Parathyroid adenoma (tissue), 2 donors: ENCODE results near the gene PLEKHG5.
A peak's percentile ranks its signal among the peaks of the same experiment; 100 is the strongest.

Source experiments
- H2AFZ ChIP-seq: fragments of 300-600 bp; sonication (generic); one replicate; pipeline ENCODE4 v1.7.0; 2017; ENCODE audit warnings: antibody characterized with exemption, mild to moderate bottlenecking
- H3K27ac ChIP-seq: fragments of 300-600 bp; sonication (generic); one replicate; pipeline ENCODE4 v1.7.0; 2017
- H3K27me3 ChIP-seq: fragments of 300-600 bp; sonication (generic); one replicate; pipeline ENCODE4 v1.7.0; 2017; ENCODE audit warnings: low read length; ENCODE audit not compliant: control insufficient read depth, insufficient read depth
- H3K36me3 ChIP-seq: fragments of 300-600 bp; sonication (generic); one replicate; pipeline ENCODE4 v1.7.0; 2017; ENCODE audit warnings: low read length; ENCODE audit not compliant: control insufficient read depth, insufficient read depth
- H3K4me1 ChIP-seq: fragments of 300-600 bp; sonication (generic); one replicate; pipeline ENCODE4 v1.7.0; 2017; ENCODE audit warnings: control low read depth
- H3K4me2 ChIP-seq: fragments of 300-600 bp; sonication (generic); one replicate; pipeline ENCODE4 v1.7.0; 2017; ENCODE audit warnings: low read length
- H3K4me3 ChIP-seq: fragments of 300-600 bp; sonication (generic); one replicate; pipeline ENCODE4 v1.7.0; 2017; ENCODE audit warnings: low read depth, low read length
- H3K79me2 ChIP-seq: fragments of 300-600 bp; sonication (generic); one replicate; pipeline ENCODE4 v1.7.0; 2017; ENCODE audit warnings: control low read depth
- H3K9ac ChIP-seq: fragments of 300-600 bp; sonication (generic); one replicate; pipeline ENCODE4 v1.7.0; 2017; ENCODE audit warnings: mild to moderate bottlenecking
- H3K9me3 ChIP-seq: fragments of 300-600 bp; sonication (generic); one replicate; pipeline ENCODE4 v1.7.0; 2017; ENCODE audit warnings: low read length; ENCODE audit not compliant: control insufficient read depth
- TF ChIP-seq, protein P1 (sequence below): fragments of 300-600 bp; sonication (generic); IDR thresholded peaks from one replicate; pipeline ENCODE4 v1.7.0; 2017; ENCODE audit warnings: antibody characterized with exemption, mild to moderate bottlenecking
- donor health status: primary hyperparathyroidism.

PLEKHG5 gene

DNA sequence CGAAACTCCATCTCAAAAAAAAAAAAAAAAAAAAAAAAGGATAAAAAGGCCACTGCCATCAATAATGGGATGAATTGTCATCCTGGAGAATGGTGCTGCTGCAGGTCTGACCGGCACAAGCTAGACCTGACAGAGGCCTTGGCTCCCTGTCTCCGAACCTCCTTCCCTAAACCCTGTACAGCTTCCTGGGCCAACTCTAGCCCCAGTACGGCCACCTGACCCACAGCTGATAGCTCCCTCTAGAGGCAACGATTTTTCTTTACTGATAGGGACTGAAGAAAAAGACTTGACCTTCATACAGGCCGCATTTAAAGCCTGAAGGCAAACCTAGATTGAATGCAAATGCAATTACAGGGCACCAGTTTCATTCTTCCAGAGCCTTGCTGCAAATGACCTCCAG lies 32.1 kb upstream of the PLEKHG5 start:
- TF ChIP-seq, protein P1, sequence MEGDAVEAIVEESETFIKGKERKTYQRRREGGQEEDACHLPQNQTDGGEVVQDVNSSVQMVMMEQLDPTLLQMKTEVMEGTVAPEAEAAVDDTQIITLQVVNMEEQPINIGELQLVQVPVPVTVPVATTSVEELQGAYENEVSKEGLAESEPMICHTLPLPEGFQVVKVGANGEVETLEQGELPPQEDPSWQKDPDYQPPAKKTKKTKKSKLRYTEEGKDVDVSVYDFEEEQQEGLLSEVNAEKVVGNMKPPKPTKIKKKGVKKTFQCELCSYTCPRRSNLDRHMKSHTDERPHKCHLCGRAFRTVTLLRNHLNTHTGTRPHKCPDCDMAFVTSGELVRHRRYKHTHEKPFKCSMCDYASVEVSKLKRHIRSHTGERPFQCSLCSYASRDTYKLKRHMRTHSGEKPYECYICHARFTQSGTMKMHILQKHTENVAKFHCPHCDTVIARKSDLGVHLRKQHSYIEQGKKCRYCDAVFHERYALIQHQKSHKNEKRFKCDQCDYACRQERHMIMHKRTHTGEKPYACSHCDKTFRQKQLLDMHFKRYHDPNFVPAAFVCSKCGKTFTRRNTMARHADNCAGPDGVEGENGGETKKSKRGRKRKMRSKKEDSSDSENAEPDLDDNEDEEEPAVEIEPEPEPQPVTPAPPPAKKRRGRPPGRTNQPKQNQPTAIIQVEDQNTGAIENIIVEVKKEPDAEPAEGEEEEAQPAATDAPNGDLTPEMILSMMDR, result peak; percentile 24
- no peaks in the 10 kb centered on the region for H3K36me3 ChIP-seq
- no peak overlapping the region for H3K9ac ChIP-seq
- no peaks in the 10 kb centered on the region for H3K9me3 ChIP-seq
- H3K27me3 ChIP-seq, result no peaks in the 10 kb centered on the region
- no peak overlapping the region for H3K4me3 ChIP-seq
- no peak overlapping the region for H3K27ac ChIP-seq
- peaks cover 10% of the 10 kb centered on the region for H3K4me1 ChIP-seq
- no peak overlapping the region for H3K4me2 ChIP-seq
- H3K79me2 ChIP-seq, result no peaks in the 10 kb centered on the region
- no peak overlapping the region for H2AFZ ChIP-seq

DNA sequence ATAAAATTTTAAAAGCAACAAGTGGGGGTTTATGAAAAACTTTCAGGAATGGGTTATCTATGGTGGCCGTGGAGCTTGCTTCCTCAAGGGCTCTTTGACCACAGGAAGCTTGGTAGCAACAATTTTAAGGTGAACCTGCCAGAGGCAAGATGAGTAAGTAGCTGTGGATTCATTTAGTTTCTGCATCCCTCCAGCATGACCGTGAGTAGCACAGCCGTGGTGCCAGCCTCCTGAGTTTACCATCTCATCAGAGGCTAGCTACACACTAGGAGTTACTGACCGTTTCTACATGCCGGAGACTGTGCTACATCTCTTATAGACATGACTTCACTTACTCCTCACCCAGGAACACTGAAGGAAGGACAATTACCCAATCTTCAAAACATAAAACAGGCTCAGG lies 30.1 kb upstream of the PLEKHG5 start:
- Histone ChIP-seq H3K4me1 (peaks cover 10% of the 10 kb centered on the region), H3K79me2 (no peaks in the 10 kb centered on the region), H3K9ac (no peak overlapping the region), H3K27ac (no peak overlapping the region), H3K27me3 (no peaks in the 10 kb centered on the region), H3K36me3 (no peaks in the 10 kb centered on the region), H3K4me2 (no peak overlapping the region), H3K4me3 (no peak overlapping the region), H2AFZ (no peak overlapping the region), H3K9me3 (no peaks in the 10 kb centered on the region)
- TF ChIP-seq, protein P1, result no peak

DNA sequence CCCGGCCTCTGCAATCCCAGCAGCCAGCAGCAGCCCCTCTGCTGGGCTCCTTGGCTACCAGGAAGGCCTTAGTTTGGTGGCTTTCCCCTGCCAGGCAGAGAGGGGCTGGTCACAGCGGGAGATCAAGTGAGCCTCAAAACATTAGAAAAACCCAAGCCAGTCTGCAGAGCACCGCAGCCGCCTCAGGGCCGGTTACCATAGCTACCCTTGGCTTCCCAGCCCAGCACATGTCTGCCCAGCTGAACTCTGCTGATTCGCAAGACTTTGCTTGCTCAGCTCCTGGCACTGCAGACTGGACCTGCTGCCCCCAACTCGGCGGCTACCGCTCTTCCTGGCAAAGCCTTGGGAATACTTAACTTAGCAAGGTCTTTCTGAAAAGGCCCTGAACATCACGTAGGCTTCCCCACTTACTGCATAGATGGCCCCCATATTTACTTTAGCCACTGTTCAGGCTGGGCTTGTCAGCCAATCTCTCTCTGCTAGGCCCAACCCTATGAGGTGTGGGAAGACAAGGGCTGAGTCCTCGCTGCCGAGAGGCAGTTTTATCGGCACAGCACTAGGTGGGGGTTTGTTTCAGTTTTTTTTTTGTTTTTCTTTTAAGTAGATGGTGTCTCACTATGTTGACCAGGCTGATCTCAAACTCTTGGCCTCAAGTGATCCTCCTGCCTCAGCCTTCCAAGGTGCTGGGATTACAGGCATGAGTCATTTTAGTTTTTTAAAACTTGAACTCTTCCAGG lies 28.6 kb upstream of the PLEKHG5 start:
- TF ChIP-seq, protein P1, result no peak

DNA sequence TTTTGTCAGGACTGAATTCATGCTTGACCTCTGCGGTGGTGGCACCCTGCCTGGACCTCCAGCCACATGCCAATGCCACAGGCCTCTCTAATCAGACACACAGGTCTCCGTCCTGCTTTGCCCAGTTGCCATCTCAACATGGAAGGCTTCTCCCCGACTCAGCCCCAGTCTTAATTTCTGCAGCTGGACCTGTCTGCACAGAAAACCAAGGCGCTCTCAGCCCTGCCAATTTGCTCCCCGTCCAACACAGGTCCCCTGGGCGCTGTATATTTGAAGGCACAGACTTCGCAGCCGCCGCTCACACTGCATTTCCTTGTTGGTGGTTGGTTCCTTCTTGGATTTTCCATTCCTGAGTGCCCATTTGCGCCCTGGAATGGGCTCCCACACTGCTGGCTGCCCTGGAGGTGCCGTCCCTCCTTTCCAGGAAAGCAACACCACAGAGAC lies 28.0 kb upstream of the PLEKHG5 start:
- Histone ChIP-seq H3K9ac (no peak overlapping the region), H3K27me3 (no peaks in the 10 kb centered on the region), H3K4me3 (no peak overlapping the region), H3K4me2 (no peak overlapping the region), H3K27ac (peak overlapping the region; percentile 49), H3K9me3 (no peaks in the 10 kb centered on the region), H3K36me3 (no peaks in the 10 kb centered on the region), H3K4me1 (peaks cover 10% of the 10 kb centered on the region), H2AFZ (peak overlapping the region; percentile 60), H3K79me2 (no peaks in the 10 kb centered on the region)
- TF ChIP-seq, protein P1, result no peak

More for the DNA sequence above, 28.6 kb upstream of the PLEKHG5 start:
- Histone ChIP-seq H2AFZ (peak overlapping the region; percentile 60), H3K9me3 (no peaks in the 10 kb centered on the region), H3K27me3 (no peaks in the 10 kb centered on the region), H3K79me2 (no peaks in the 10 kb centered on the region), H3K4me2 (no peak overlapping the region), H3K36me3 (no peaks in the 10 kb centered on the region), H3K4me3 (no peak overlapping the region), H3K27ac (peak overlapping the region; percentile 51), H3K9ac (no peak overlapping the region), H3K4me1 (peaks cover 10% of the 10 kb centered on the region)

DNA sequence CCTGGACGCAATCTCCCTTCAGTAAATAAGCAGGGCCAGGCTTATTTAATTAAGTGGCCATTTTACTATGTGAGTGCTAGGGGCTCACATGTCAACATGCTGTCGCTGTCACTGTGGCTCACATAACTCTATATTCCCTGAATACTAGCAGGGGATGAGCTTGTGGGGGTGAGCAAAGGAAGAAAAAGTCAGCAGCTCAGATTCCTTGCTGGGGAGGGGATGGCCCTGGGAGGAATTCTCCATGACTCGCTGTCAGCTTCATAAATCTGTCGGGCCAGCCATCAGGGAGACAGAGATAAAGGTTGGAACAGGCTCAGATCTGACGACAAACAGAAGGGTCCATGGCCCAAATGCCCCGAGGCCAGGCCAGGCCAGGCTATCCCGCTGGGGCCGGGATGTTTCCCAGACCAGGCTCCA lies 26.0 kb upstream of the PLEKHG5 start:
- Histone ChIP-seq H3K4me1 (peaks cover 10% of the 10 kb centered on the region), H3K4me3 (no peak overlapping the region), H3K9me3 (no peaks in the 10 kb centered on the region), H3K27me3 (no peaks in the 10 kb centered on the region), H3K36me3 (no peaks in the 10 kb centered on the region), H3K27ac (no peak overlapping the region), H3K9ac (no peak overlapping the region), H3K79me2 (no peaks in the 10 kb centered on the region), H3K4me2 (no peak overlapping the region), H2AFZ (no peak overlapping the region)
- TF ChIP-seq, protein P1, result no peak
